Caco-2 (cell line): ENCODE data around the gene EIF2B1. TPM values are rescaled to one million over a fixed set of nuclear protein-coding genes. Genes with fewer than 3 reads are reported as not detected.

Experiments
- BruUV-seq: library from RNA; stranded (reverse); fragments of 400-500 nt; replicated peaks from 2 replicates; lab custom pipeline; 2021; lab: Mats Ljungman, UMichigan
- CTCF ChIA-PET: fragments of 300-600 bp; sonication (Branson Sonifier 250); formaldehyde crosslinking; loops from one replicate; lab custom pipeline; 2022; ENCODE audit warnings: antibody characterized with exemption; lab: Charles Lee
- POLR2A ChIA-PET: fragments of 300-600 bp; sonication (Branson Sonifier 250); formaldehyde crosslinking; loops from one replicate; lab custom pipeline; 2022; ENCODE audit warnings: antibody characterized with exemption; lab: Charles Lee
- DNase-seq, 2 experiments: peaks; one replicate each; pipeline versions ENCODE4 v3.0.0 to v3.0.0-alpha.2; 2020 to 2022
- H3K27me3 ChIP-seq: replicated peaks from 2 replicates; pipeline ENCODE4 v1.6.0; 2011; ENCODE audit warnings: low read length; ENCODE audit not compliant: control insufficient read depth, insufficient read depth
- H3K36me3 ChIP-seq: 2 replicates; pipeline ENCODE4 v1.5.1; 2011; ENCODE audit warnings: low read length; ENCODE audit not compliant: control insufficient read depth, insufficient read depth
- H3K4me1 ChIP-seq: fragments of 250-450 bp; sonication (Bioruptor Pico); 2 replicates; pipeline ENCODE4 v1.5.1; 2020; ENCODE audit warnings: mild to moderate bottlenecking
- H3K4me3 ChIP-seq: 2 replicates; pipeline ENCODE4 v1.5.1; 2011; ENCODE audit warnings: low read depth, mild to moderate bottlenecking, control low read depth, low read length
- H3K9me3 ChIP-seq: fragments of 250-450 bp; sonication (Bioruptor Pico); 2 replicates; pipeline ENCODE4 v1.5.1; 2020; ENCODE audit warnings: mild to moderate bottlenecking, moderate library complexity
- H3K27ac Mint-ChIP-seq: one replicate; pipeline ENCODE4 v1.8.0; 2022; ENCODE audit warnings: mixed read lengths; ENCODE audit not compliant: unreplicated experiment
- H3K27me3 Mint-ChIP-seq: one replicate; pipeline ENCODE4 v1.8.0; 2022; ENCODE audit warnings: mixed read lengths; ENCODE audit not compliant: insufficient read depth, unreplicated experiment
- H3K36me3 Mint-ChIP-seq: one replicate; pipeline ENCODE4 v1.8.0; 2022; ENCODE audit warnings: mild to moderate bottlenecking, mixed read lengths; ENCODE audit not compliant: insufficient read depth, unreplicated experiment
- H3K4me1 Mint-ChIP-seq: one replicate; pipeline ENCODE4 v1.8.0; 2022; ENCODE audit warnings: low read depth, mixed read lengths; ENCODE audit not compliant: unreplicated experiment
- H3K4me3 Mint-ChIP-seq: one replicate; pipeline ENCODE4 v1.8.0; 2022; ENCODE audit warnings: mild to moderate bottlenecking, moderate library complexity, mixed read lengths; ENCODE audit not compliant: unreplicated experiment
- H3K9me3 Mint-ChIP-seq: one replicate; pipeline ENCODE4 v1.8.0; 2022; ENCODE audit warnings: mixed read lengths; ENCODE audit not compliant: unreplicated experiment
- intact Hi-C: fragments of 100-400 bp; cut with micrococcal nuclease; formaldehyde crosslinking; loops from one replicate; pipeline ENCODE4 v1.10.0; 2022; ENCODE audit not compliant: unreplicated experiment
- total RNA-seq: library from RNA; stranded (reverse); gene quantifications from 2 replicates; pipeline ENCODE4 v1.2.3, GENCODE V29; 2022
- TF ChIP-seq, protein P1 (sequence below), 2 experiments: fragments of 200-600 bp in 1 of 2; IDR thresholded peaks; 1 replicate in 1 of 2; 2 replicates in 1 of 2; pipeline versions ENCODE4 v1.5.1 to v1.8.0; 2011 to 2022; ENCODE audit warnings: antibody characterized with exemption in 1 of 2, control low read depth in 1 of 2, inconsistent platforms in 1 of 2, low read depth in 1 of 2, low read length in 1 of 2, mild to moderate bottlenecking in 1 of 2, moderate library complexity in 1 of 2; ENCODE audit not compliant: insufficient read depth in 1 of 2, severe bottlenecking in 1 of 2, unreplicated experiment in 1 of 2

The EIF2B1 gene
- total RNA-seq, 1 experiment from 2014 or later: 62.1 TPM

DNA sequence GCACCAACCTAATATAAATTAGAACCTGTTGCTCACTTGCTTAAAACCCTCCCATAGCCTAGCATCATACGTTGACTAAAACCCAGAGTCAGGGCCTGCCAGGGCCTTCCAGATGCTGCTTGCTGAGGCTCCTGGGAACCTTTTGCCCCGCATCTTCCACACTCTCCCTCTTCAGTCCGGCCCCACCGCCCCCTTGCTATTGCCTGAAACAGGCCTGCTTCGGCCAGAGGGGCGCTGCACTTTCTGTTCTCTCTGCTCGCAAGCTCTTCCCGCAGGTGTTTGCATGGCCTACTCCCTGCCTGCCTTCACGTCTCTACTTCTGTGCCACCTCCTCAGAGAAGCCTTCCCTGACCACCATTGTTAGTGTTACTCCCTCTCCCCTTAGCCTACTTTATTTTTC, 23.7 kb upstream of the EIF2B1 start:
- H3K27me3 ChIP-seq: no peaks in the 10 kb centered on the region
- CTCF ChIA-PET: no interaction called here
- Mint-ChIP-seq H3K4me3 (no peak overlapping the region), H3K27ac (no peak overlapping the region), H3K36me3 (peaks cover 35% of the 10 kb centered on the region), H3K27me3 (no peaks in the 10 kb centered on the region), H3K4me1 (no peaks in the 10 kb centered on the region), H3K9me3 (no peaks in the 10 kb centered on the region)
- H3K4me3 ChIP-seq: no peak overlapping the region
- BruUV-seq: no TSS peak
- POLR2A ChIA-PET: no interaction called here
- intact Hi-C loops: no loop called here
- no peaks in the 10 kb centered on the region for H3K9me3 ChIP-seq
- no peaks in the 10 kb centered on the region for H3K36me3 ChIP-seq
- H3K4me1 ChIP-seq: no peaks in the 10 kb centered on the region
- DNase-seq: no peak
- TF ChIP-seq, protein P1, sequence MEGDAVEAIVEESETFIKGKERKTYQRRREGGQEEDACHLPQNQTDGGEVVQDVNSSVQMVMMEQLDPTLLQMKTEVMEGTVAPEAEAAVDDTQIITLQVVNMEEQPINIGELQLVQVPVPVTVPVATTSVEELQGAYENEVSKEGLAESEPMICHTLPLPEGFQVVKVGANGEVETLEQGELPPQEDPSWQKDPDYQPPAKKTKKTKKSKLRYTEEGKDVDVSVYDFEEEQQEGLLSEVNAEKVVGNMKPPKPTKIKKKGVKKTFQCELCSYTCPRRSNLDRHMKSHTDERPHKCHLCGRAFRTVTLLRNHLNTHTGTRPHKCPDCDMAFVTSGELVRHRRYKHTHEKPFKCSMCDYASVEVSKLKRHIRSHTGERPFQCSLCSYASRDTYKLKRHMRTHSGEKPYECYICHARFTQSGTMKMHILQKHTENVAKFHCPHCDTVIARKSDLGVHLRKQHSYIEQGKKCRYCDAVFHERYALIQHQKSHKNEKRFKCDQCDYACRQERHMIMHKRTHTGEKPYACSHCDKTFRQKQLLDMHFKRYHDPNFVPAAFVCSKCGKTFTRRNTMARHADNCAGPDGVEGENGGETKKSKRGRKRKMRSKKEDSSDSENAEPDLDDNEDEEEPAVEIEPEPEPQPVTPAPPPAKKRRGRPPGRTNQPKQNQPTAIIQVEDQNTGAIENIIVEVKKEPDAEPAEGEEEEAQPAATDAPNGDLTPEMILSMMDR (IDR thresholded peaks at IDR 0.05; ENCODE audit: insufficient read depth in 1 of 2, low read depth in 1 of 2, low read length in 1 of 2, severe bottlenecking in 1 of 2, unreplicated experiment in 1 of 2): no peak

DNA sequence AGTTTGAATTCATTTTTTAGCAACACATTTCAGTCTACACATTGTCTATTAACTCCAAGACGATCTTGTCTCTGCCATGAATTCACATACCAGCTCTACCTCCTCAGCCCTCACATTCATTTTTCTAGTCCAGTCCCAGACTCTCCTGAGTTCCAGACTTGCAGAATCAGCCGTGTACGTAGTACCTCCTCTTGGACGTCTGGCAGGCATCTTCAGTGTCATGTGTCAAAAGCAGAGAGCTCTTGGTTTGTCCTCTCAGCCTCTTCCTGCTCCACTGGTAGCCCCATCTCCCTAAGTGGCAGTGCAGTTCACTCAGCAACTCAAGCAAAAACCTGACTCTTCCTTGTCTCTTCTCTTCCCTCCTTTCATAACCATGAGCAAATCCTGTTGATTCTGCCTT, 22.9 kb upstream of the EIF2B1 start:
- Histone ChIP-seq H3K27me3 (no peaks in the 10 kb centered on the region), H3K4me1 (no peaks in the 10 kb centered on the region), H3K36me3 (no peaks in the 10 kb centered on the region), H3K9me3 (no peaks in the 10 kb centered on the region), H3K4me3 (no peak overlapping the region)
- DNase-seq: no peak
- TF ChIP-seq, protein P1 (IDR thresholded peaks at IDR 0.05; ENCODE audit: insufficient read depth in 1 of 2, low read depth in 1 of 2, low read length in 1 of 2, severe bottlenecking in 1 of 2, unreplicated experiment in 1 of 2): no peak
- ChIA-PET CTCF (no interaction called here), POLR2A (no interaction called here)
- no TSS peak for BruUV-seq
- no peaks in the 10 kb centered on the region for H3K27me3 Mint-ChIP-seq
- intact Hi-C loops: no loop called here
- no peak overlapping the region for H3K27ac Mint-ChIP-seq
- H3K9me3 Mint-ChIP-seq: no peaks in the 10 kb centered on the region
- H3K4me3 Mint-ChIP-seq: no peak overlapping the region
- no peaks in the 10 kb centered on the region for H3K4me1 Mint-ChIP-seq
- peaks cover 43% of the 10 kb centered on the region for H3K36me3 Mint-ChIP-seq

DNA sequence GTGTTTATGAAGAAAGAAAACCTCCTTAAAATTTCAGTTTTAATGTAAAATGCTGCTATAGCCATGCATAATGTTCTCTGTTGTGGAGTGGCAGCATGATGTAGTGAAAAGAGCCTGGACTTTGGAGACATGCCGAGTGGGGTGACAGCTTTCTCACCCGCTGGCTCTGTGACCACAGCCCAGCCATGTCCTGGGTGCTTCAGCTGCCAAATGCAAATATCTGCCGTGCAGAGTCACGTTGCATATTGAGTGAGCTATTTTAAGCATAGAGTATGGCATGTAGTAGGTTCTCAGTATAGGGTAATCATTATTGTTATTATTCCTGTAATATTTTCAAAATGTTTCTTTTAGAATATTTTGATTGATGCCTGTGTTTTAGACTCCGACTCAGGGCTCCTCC, 21.9 kb upstream of the EIF2B1 start:
- DNase-seq: no peak
- TF ChIP-seq, protein P1 (IDR thresholded peaks at IDR 0.05; ENCODE audit: insufficient read depth in 1 of 2, low read depth in 1 of 2, low read length in 1 of 2, severe bottlenecking in 1 of 2, unreplicated experiment in 1 of 2): no peak
- H3K36me3 Mint-ChIP-seq: peaks cover 50% of the 10 kb centered on the region
- Histone ChIP-seq H3K27me3 (no peaks in the 10 kb centered on the region), H3K4me1 (no peaks in the 10 kb centered on the region), H3K4me3 (no peak overlapping the region), H3K36me3 (no peaks in the 10 kb centered on the region), H3K9me3 (no peaks in the 10 kb centered on the region)
- intact Hi-C loops: no loop called here
- H3K9me3 Mint-ChIP-seq: no peaks in the 10 kb centered on the region
- ChIA-PET CTCF (no interaction called here), POLR2A (interaction anchor here (0.5 kb wide), 1 partner anchor 23 kb away, joined by 3 read pairs; no protein-coding TSS in a partner anchor)
- no peaks in the 10 kb centered on the region for H3K27me3 Mint-ChIP-seq
- no TSS peak for BruUV-seq
- no peak overlapping the region for H3K27ac Mint-ChIP-seq
- no peaks in the 10 kb centered on the region for H3K4me1 Mint-ChIP-seq
- no peak overlapping the region for H3K4me3 Mint-ChIP-seq
